Lower lobe of right lung (tissue), 2 donors: ENCODE data around the gene SLC8A1. TPM values are rescaled to one million over a fixed set of nuclear protein-coding genes. Genes with fewer than 3 reads are reported as not detected.
A peak's percentile ranks its signal among the peaks of the same experiment; 100 is the strongest.

Experiments
- ATAC-seq, 2 donors: fragments of 200-7000 bp; cut with Tn5 transposase; one replicate each; pipeline ENCODE4 v1.9.1; 2020 to 2022; ENCODE audit warnings: mild to moderate bottlenecking in 2 of 2, moderate library complexity in 2 of 2
- DNase-seq: peaks from one replicate; pipeline ENCODE4 v3.0.0-alpha.2; 2020
- H3K27ac ChIP-seq: fragments of 200-600 bp; one replicate; pipeline ENCODE4 v1.8.0; 2022
- H3K27me3 ChIP-seq: fragments of 200-600 bp; one replicate; pipeline ENCODE4 v1.8.0; 2022; ENCODE audit warnings: low read depth
- H3K36me3 ChIP-seq: fragments of 200-600 bp; one replicate; pipeline ENCODE4 v1.8.0; 2022; ENCODE audit warnings: mild to moderate bottlenecking
- H3K4me1 ChIP-seq: fragments of 200-600 bp; one replicate; pipeline ENCODE4 v1.8.0; 2022
- H3K4me3 ChIP-seq: fragments of 200-600 bp; one replicate; pipeline ENCODE4 v1.8.0; 2022; ENCODE audit warnings: mild to moderate bottlenecking
- H3K9me3 ChIP-seq: fragments of 200-600 bp; one replicate; pipeline ENCODE4 v1.8.0; 2022
- intact Hi-C: fragments of 100-400 bp; cut with DNase I; formaldehyde crosslinking; loops from one replicate; pipeline ENCODE4 v1.11.0; 2022
- total RNA-seq: library from RNA; stranded (reverse); fragmentation: NEBNext Ultra II Directional; extraction: Animal tissue kit (Norgen Biotek cat#: 25700); gene quantifications from one replicate; pipeline ENCODE4 v1.2.1, GENCODE V29; 2021
- TF ChIP-seq, protein P1 (sequence below): fragments of 200-600 bp; IDR thresholded peaks from one replicate; pipeline ENCODE4 v1.8.0; 2022; ENCODE audit warnings: antibody characterized with exemption, mild to moderate bottlenecking
- donor health status: DM: no; HTN: yes; CAD: no; lungs with severe emphysema.

The SLC8A1 gene
- total RNA-seq, 1 donor from 2014 or later = 58.5 TPM

GRCh38 chr2:40158781-40159180, 293.1 kb downstream of the SLC8A1 start:
- TF ChIP-seq, protein P1, sequence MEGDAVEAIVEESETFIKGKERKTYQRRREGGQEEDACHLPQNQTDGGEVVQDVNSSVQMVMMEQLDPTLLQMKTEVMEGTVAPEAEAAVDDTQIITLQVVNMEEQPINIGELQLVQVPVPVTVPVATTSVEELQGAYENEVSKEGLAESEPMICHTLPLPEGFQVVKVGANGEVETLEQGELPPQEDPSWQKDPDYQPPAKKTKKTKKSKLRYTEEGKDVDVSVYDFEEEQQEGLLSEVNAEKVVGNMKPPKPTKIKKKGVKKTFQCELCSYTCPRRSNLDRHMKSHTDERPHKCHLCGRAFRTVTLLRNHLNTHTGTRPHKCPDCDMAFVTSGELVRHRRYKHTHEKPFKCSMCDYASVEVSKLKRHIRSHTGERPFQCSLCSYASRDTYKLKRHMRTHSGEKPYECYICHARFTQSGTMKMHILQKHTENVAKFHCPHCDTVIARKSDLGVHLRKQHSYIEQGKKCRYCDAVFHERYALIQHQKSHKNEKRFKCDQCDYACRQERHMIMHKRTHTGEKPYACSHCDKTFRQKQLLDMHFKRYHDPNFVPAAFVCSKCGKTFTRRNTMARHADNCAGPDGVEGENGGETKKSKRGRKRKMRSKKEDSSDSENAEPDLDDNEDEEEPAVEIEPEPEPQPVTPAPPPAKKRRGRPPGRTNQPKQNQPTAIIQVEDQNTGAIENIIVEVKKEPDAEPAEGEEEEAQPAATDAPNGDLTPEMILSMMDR = no peak
- no peaks in the 10 kb centered on the region for H3K27me3 ChIP-seq
- intact Hi-C loops = no loop called here
- no peaks in the 10 kb centered on the region for H3K9me3 ChIP-seq
- H3K27ac ChIP-seq = no peak overlapping the region
- H3K4me1 ChIP-seq = no peaks in the 10 kb centered on the region
- H3K36me3 ChIP-seq = no peaks in the 10 kb centered on the region
- no peak for DNase-seq
- no peak overlapping the region for H3K4me3 ChIP-seq
- ATAC-seq = no peak

DNA sequence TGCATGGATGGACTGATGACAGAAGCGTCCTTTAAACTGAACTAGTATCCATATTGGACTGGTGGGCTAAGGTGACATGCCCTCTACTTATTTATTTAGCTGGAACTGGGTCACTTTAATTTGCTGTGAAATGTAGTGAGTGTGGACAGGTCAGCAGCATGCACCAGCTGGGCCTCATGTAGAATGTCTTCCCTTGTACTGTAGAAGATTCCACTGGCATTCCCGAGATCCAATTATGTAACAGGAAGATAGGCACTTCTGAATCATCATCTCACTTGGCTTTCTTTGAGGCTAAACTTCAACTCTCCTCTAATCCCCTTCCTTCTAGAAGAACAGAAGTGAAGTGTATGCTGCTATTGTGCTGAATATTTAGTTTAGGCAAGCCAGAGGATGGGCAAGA, 296.2 kb downstream of the SLC8A1 start:
- H3K36me3 ChIP-seq = no peaks in the 10 kb centered on the region
- H3K4me3 ChIP-seq = no peak overlapping the region
- H3K27me3 ChIP-seq = no peaks in the 10 kb centered on the region
- H3K9me3 ChIP-seq = no peaks in the 10 kb centered on the region
- DNase-seq (no peak), ATAC-seq (no peak)
- TF ChIP-seq, protein P1 = no peak
- no peak overlapping the region for H3K27ac ChIP-seq
- no peaks in the 10 kb centered on the region for H3K4me1 ChIP-seq
- intact Hi-C loops = no loop called here

- TF ChIP-seq, protein P1 = no peak
- no peak overlapping the region for H3K27ac ChIP-seq
- no peak for DNase-seq
- H3K9me3 ChIP-seq = no peaks in the 10 kb centered on the region
- intact Hi-C loops = no loop called here
- H3K4me1 ChIP-seq = no peaks in the 10 kb centered on the region
- no peak overlapping the region for H3K4me3 ChIP-seq
- H3K27me3 ChIP-seq = no peaks in the 10 kb centered on the region
- ATAC-seq = no peak
- H3K36me3 ChIP-seq = no peaks in the 10 kb centered on the region
Observed at GRCh38 chr2:40150266-40150665, 301.6 kb downstream of the SLC8A1 start.

DNA sequence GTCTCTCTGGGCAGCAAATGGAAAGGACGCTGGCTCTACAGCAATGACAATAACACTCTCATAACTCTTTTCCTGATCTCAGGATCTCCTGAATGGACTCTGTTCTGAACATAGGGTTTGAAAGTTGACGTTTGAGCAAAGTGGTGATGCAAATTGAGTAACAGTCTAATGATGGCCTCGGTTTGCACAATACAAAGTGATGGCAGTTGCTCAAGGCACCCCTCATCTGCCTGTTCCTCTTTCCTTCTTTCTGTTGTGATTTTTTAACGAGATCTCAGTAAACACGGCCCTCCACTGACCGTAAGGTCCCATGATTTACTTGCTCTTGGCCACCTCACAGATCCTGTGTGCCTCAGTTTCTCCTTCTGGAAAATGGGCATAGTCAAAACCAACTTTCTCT, 303.6 kb downstream of the SLC8A1 start:
- H3K9me3 ChIP-seq = no peaks in the 10 kb centered on the region
- TF ChIP-seq, protein P1 = no peak
- no peak overlapping the region for H3K27ac ChIP-seq
- H3K27me3 ChIP-seq = no peaks in the 10 kb centered on the region
- intact Hi-C loops = no loop called here
- H3K36me3 ChIP-seq = no peaks in the 10 kb centered on the region
- ATAC-seq (peak; percentile 33 to 42), DNase-seq (no peak)
- no peak overlapping the region for H3K4me3 ChIP-seq
- H3K4me1 ChIP-seq = no peaks in the 10 kb centered on the region

DNA sequence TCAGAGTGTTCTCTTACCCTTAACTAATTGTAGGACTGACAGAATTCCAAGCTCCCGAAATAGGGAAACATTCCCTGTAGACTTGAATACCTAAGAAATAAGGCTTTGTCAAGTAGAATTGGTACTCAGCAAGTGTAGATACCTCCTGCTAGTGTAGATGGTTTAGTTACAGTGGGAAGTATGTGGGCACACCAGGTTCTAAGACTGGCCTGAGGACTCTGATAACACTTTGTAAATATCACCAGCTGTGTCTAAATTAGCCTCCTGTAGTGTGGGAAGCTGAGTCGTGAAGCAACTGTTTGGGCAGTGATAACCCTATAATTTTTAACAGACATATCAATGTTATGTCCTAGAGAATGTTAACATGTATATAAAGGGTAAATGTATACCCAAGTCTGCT, 304.5 kb downstream of the SLC8A1 start:
- Histone ChIP-seq H3K4me1 (no peaks in the 10 kb centered on the region), H3K36me3 (no peaks in the 10 kb centered on the region), H3K4me3 (no peak overlapping the region), H3K27ac (no peak overlapping the region), H3K27me3 (no peaks in the 10 kb centered on the region), H3K9me3 (no peaks in the 10 kb centered on the region)
- TF ChIP-seq, protein P1 = no peak
- intact Hi-C loops = no loop called here
- no peak for ATAC-seq
- DNase-seq = no peak

DNA sequence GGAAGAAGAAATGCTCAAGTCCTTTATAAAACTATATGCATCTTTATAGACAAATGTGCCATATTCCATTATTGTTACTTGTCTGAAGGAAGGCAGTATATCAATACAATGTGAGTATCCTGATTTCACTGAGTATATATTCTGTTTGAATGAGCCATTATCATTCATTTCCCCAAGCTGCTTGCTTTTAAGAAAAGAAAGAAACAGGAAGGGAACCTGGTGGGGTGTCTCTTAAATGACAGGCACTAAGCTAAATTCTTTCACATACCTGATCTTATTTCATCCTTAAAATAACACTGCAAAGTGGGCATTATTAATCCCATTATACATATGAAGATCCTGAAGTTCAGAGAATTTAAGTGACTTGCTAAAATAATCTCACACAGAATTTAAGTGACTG, 307.9 kb downstream of the SLC8A1 start:
- H3K27ac ChIP-seq = no peak overlapping the region
- no peaks in the 10 kb centered on the region for H3K27me3 ChIP-seq
- no peak for DNase-seq
- TF ChIP-seq, protein P1 = no peak
- H3K36me3 ChIP-seq = no peaks in the 10 kb centered on the region
- no peak for ATAC-seq
- intact Hi-C loops = no loop called here
- no peaks in the 10 kb centered on the region for H3K9me3 ChIP-seq
- no peaks in the 10 kb centered on the region for H3K4me1 ChIP-seq
- H3K4me3 ChIP-seq = no peak overlapping the region
